Measurements from ENCODE around the gene C11orf86. TPM values are rescaled to one million over a fixed set of nuclear protein-coding genes. Genes with fewer than 3 reads are reported as not detected.

C11orf86 gene
- total and polyA plus RNA-seq, 2 experiments from 2014 or later, result 0.21 to 0.74 TPM

DNA sequence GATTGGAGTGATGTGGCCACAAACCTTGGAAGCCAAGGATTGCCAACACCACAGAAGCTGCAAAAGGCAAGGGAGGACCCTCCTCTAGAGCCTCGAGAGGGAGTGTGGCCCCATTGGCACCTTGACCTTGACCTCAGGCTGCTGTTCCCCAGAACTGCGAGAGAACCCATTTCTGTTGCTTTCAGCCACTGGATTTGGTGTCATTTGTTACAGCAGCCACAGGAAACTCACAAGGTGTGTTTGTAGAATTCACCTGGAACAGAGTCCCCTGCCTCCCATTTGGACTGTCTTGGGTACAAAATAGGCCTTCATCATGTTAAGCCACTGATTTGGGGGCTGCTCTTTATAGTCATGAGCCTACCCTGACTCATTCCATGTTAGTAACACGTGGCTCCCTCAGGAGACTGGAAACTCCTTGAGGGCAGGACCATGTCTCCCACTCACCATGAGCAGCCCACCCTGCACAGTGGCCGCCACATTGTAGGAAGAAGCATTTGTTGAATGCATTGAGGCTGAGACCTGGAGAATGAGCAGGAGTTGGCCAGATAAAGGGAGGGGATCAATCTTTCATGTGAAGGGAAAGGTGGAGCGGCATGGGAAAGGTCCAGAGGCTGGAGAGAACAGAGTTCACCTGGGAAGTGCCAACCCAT, 8.3 kb downstream of the C11orf86 start:
- H2AFZ ChIP-seq, result no peak overlapping the region
- TF ChIP-seq, protein P1, sequence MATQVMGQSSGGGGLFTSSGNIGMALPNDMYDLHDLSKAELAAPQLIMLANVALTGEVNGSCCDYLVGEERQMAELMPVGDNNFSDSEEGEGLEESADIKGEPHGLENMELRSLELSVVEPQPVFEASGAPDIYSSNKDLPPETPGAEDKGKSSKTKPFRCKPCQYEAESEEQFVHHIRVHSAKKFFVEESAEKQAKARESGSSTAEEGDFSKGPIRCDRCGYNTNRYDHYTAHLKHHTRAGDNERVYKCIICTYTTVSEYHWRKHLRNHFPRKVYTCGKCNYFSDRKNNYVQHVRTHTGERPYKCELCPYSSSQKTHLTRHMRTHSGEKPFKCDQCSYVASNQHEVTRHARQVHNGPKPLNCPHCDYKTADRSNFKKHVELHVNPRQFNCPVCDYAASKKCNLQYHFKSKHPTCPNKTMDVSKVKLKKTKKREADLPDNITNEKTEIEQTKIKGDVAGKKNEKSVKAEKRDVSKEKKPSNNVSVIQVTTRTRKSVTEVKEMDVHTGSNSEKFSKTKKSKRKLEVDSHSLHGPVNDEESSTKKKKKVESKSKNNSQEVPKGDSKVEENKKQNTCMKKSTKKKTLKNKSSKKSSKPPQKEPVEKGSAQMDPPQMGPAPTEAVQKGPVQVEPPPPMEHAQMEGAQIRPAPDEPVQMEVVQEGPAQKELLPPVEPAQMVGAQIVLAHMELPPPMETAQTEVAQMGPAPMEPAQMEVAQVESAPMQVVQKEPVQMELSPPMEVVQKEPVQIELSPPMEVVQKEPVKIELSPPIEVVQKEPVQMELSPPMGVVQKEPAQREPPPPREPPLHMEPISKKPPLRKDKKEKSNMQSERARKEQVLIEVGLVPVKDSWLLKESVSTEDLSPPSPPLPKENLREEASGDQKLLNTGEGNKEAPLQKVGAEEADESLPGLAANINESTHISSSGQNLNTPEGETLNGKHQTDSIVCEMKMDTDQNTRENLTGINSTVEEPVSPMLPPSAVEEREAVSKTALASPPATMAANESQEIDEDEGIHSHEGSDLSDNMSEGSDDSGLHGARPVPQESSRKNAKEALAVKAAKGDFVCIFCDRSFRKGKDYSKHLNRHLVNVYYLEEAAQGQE (IDR thresholded peaks at IDR 0.05; ENCODE audit: unreplicated experiment), result no peak
- TF ChIP-seq EZH2 (IDR thresholded peaks at IDR 0.05; ENCODE audit: low read depth, unreplicated experiment), result no peak

DNA sequence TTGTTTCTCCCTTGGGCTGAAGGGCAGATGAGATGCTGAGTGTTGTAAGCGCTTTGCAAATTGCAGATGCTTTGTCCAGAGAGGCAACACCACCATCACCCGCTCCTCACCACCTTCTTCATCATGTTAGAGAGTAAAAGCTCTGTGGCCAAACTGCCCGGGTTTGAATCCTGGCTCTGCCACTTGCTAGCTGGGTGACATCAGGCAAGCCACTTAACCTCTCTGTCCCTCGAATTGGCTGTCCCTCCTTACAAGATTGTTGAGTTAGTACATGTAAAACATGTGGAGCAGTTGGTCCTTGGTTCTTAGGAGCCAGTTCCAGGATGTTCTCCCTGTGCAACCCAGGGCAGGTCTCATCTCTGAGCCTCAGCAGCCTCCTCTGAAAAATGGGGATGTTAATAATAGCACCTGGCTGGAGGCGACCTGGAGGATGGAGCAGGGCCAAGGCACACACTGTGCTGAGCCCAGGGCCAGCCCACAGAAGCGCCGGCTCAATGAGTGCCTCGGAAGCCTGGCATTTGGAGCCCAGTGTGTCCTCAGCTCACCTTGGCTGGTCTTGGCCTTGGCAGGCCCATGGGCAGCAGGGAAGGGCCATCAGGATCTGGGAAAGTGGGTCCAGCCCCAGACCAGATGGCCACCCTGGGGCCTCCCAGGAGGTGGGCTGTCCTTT, 10.5 kb downstream of the C11orf86 start:
- TF ChIP-seq ZNF114 (CRISPR knock-in tag; IDR thresholded peaks at IDR 0.05), result no peak
- H3K36me3 ChIP-seq (ENCODE audit: insufficient read depth), result no peaks in the 10 kb centered on the region
- peaks cover 30% of the 10 kb centered on the region for H3K4me1 Mint-ChIP-seq
- peaks cover 9% of the 10 kb centered on the region for H3K9me3 Mint-ChIP-seq
- no peaks in the 10 kb centered on the region for H4K20me1 ChIP-seq (replicated peaks; ENCODE audit: insufficient read depth)
- no peaks in the 10 kb centered on the region for H3K27me3 ChIP-seq (ENCODE audit: insufficient read depth)
- H3K27ac Mint-ChIP-seq, result no peak overlapping the region
- no peaks in the 10 kb centered on the region for H3K79me2 ChIP-seq (replicated peaks; ENCODE audit: insufficient read depth)
- H3K27ac ChIP-seq (ENCODE audit: low read depth), result no peak overlapping the region
- no peak overlapping the region for H3K4me3 Mint-ChIP-seq
- H3K9me2 ChIP-seq (ENCODE audit: insufficient read depth), result no peaks in the 10 kb centered on the region
- peaks cover 10% of the 10 kb centered on the region; the same call in 1 of the 2 replicates for H3K4me1 ChIP-seq (ENCODE audit: insufficient read depth)
- H3K4me2 ChIP-seq, result no peak overlapping the region
- no peaks in the 10 kb centered on the region for H3F3A ChIP-seq (replicated peaks; ENCODE audit: low read depth)
- DNase-seq (ENCODE audit: low spot score), result no peak
- peaks cover 16% of the 10 kb centered on the region for H3K27me3 Mint-ChIP-seq (ENCODE audit: insufficient read depth, low read depth, poor library complexity)
- peaks cover 12% of the 10 kb centered on the region; the same call in 1 of the 3 replicates for H3K36me3 Mint-ChIP-seq (ENCODE audit: low read depth)
- ATAC-seq, result no peak
- H3K4me3 ChIP-seq, result no peak overlapping the region
- H2AFZ ChIP-seq, result no peak overlapping the region

More for the DNA sequence above, 8.3 kb downstream of the C11orf86 start:
- no peaks in the 10 kb centered on the region for H3F3A ChIP-seq (replicated peaks; ENCODE audit: low read depth)
- H3K27me3 ChIP-seq (ENCODE audit: insufficient read depth), result no peaks in the 10 kb centered on the region
- peaks cover 10% of the 10 kb centered on the region; the same call in 1 of the 2 replicates for H3K4me1 ChIP-seq (ENCODE audit: insufficient read depth)
- H3K4me2 ChIP-seq, result no peak overlapping the region
- H3K27ac ChIP-seq (ENCODE audit: low read depth), result no peak overlapping the region
- H3K9me2 ChIP-seq (ENCODE audit: insufficient read depth), result no peaks in the 10 kb centered on the region
- Mint-ChIP-seq H3K4me1 (peaks cover 29% of the 10 kb centered on the region), H3K36me3 (ENCODE audit: low read depth) (peaks cover 8% of the 10 kb centered on the region), H3K9me3 (peaks cover 11% of the 10 kb centered on the region), H3K27me3 (ENCODE audit: insufficient read depth, low read depth, poor library complexity) (peaks cover 15% of the 10 kb centered on the region), H3K4me3 (no peak overlapping the region), H3K27ac (no peak overlapping the region)
- H3K4me3 ChIP-seq, result no peak overlapping the region
- H4K20me1 ChIP-seq (replicated peaks; ENCODE audit: insufficient read depth), result no peaks in the 10 kb centered on the region
- ATAC-seq (no peak), DNase-seq (ENCODE audit: low spot score) (no peak)
- H3K79me2 ChIP-seq (replicated peaks; ENCODE audit: insufficient read depth), result no peaks in the 10 kb centered on the region
- no peaks in the 10 kb centered on the region for H3K36me3 ChIP-seq (ENCODE audit: insufficient read depth)

DNA sequence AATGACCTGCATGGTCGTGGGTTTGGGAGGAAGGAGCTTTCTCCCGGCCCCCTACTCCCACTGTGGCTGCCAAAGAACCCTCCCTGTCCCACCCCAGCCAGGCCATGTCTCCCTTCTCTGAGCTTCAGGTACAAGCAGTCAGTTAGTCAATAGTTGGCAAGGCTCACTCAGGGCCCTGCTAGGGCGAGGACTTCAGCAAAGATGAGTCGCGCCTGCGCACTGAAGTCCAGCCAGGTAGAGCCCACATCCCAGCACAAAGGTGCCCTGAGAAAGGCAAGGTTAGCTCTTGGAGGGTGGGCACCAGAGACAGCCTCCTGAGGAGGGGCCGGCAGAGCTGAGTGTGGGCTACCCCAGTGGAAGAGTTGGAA, 11.1 kb downstream of the C11orf86 start:
- H3K4me1 Mint-ChIP-seq, result peaks cover 30% of the 10 kb centered on the region
- H3K27ac Mint-ChIP-seq, result no peak overlapping the region
- peaks cover 10% of the 10 kb centered on the region; the same call in 1 of the 2 replicates for H3K4me1 ChIP-seq (ENCODE audit: insufficient read depth)
- 0 out of 3 replicates have a peak overlapping the region, but pooled peaks have one; percentile 11 for H3K4me3 Mint-ChIP-seq
- no peaks in the 10 kb centered on the region for H3K27me3 ChIP-seq (ENCODE audit: insufficient read depth)
- no peaks in the 10 kb centered on the region for H3F3A ChIP-seq (replicated peaks; ENCODE audit: low read depth)
- H3K9me2 ChIP-seq (ENCODE audit: insufficient read depth), result no peaks in the 10 kb centered on the region
- H3K4me2 ChIP-seq, result no peak overlapping the region
- H3K36me3 ChIP-seq (ENCODE audit: insufficient read depth), result no peaks in the 10 kb centered on the region
- DNase-seq (ENCODE audit: low spot score), result no peak
- peaks cover 16% of the 10 kb centered on the region for H3K27me3 Mint-ChIP-seq (ENCODE audit: insufficient read depth, low read depth, poor library complexity)
- peak overlapping the region; percentile 52; the same call in 1 of the 2 replicates for H2AFZ ChIP-seq
- no peak overlapping the region for H3K27ac ChIP-seq (ENCODE audit: low read depth)
- no peak overlapping the region for H3K4me3 ChIP-seq
- no peaks in the 10 kb centered on the region for H3K79me2 ChIP-seq (replicated peaks; ENCODE audit: insufficient read depth)
- peaks cover 12% of the 10 kb centered on the region; the same call in 1 of the 3 replicates for H3K36me3 Mint-ChIP-seq (ENCODE audit: low read depth)
- H4K20me1 ChIP-seq (replicated peaks; ENCODE audit: insufficient read depth), result no peaks in the 10 kb centered on the region
- no peak for ATAC-seq
- peaks cover 9% of the 10 kb centered on the region for H3K9me3 Mint-ChIP-seq
- no peak for TF ChIP-seq JUNB (IDR thresholded peaks at IDR 0.05; ENCODE audit: unreplicated experiment)
- no peak for TF ChIP-seq CREB1 (CRISPR knock-in tag; IDR thresholded peaks at IDR 0.05; ENCODE audit: low read depth)
- TF ChIP-seq NANOG (IDR thresholded peaks at IDR 0.05; ENCODE audit: borderline replicate concordance), result no peak
- TF ChIP-seq, protein P2, sequence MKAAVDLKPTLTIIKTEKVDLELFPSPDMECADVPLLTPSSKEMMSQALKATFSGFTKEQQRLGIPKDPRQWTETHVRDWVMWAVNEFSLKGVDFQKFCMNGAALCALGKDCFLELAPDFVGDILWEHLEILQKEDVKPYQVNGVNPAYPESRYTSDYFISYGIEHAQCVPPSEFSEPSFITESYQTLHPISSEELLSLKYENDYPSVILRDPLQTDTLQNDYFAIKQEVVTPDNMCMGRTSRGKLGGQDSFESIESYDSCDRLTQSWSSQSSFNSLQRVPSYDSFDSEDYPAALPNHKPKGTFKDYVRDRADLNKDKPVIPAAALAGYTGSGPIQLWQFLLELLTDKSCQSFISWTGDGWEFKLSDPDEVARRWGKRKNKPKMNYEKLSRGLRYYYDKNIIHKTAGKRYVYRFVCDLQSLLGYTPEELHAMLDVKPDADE (IDR thresholded peaks at IDR 0.05), result no peak
- no peak for TF ChIP-seq EZH2phosphoT487 (IDR thresholded peaks at IDR 0.05; ENCODE audit: unreplicated experiment)
- TF ChIP-seq, protein P1 (IDR thresholded peaks at IDR 0.05; ENCODE audit: unreplicated experiment), result no peak
- TF ChIP-seq EZH2 (IDR thresholded peaks at IDR 0.05; ENCODE audit: low read depth, unreplicated experiment), result no peak
